GM12872 (cell line): Measurements from ENCODE around the gene FEM1B.

ENCODE experiments used
- TF ChIP-seq, protein P1 (sequence below): IDR thresholded peaks from 3 replicates; pipeline ENCODE4 v1.5.1; 2011; ENCODE audit warnings: low read depth, mild to moderate bottlenecking, low read length, moderate library complexity; ENCODE audit not compliant: insufficient read depth

The FEM1B gene

DNA sequence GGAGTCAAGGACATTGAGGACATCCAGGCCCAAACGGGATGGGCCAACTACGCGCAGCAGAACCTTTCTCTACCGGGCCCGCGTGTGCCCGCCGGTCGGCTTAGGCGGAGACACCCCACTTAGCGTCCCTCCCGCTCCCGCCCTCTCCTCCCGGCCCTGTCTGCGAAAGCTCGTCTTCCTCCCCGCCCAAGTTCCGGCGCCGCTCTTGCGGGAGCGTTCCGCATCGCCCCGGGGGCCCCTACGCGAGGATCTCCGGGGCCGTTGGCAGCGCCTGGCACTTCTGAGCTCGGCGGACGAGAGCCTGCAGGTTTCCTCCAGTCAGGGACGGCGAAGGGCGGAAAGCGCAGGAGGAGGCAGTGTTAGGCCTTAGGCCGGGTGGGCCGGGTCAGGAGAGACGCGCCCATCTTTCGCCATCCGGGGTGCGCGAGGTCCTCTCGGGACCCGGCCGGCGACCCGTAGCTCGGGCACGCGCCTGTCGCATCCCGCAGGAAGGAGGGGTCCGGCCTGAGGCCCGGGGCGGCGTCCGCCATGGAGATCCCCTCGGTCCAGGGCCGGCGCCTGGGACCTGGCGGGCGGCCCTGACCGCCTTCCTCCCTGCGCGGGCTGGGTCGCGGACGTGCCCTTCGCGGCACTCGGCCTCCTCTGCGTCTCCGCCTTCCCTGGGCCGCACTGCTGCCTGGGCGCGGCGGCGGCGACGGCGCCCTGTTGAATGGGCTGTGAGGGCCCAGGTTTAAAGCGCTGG is at the start of gene FEM1B:
Gene FEM1B, plus strand, starts transcription at position 143 of the 742 bp plus-strand sequence. CDS start 673 bp downstream, outside the sequence.
- TF ChIP-seq, protein P1, sequence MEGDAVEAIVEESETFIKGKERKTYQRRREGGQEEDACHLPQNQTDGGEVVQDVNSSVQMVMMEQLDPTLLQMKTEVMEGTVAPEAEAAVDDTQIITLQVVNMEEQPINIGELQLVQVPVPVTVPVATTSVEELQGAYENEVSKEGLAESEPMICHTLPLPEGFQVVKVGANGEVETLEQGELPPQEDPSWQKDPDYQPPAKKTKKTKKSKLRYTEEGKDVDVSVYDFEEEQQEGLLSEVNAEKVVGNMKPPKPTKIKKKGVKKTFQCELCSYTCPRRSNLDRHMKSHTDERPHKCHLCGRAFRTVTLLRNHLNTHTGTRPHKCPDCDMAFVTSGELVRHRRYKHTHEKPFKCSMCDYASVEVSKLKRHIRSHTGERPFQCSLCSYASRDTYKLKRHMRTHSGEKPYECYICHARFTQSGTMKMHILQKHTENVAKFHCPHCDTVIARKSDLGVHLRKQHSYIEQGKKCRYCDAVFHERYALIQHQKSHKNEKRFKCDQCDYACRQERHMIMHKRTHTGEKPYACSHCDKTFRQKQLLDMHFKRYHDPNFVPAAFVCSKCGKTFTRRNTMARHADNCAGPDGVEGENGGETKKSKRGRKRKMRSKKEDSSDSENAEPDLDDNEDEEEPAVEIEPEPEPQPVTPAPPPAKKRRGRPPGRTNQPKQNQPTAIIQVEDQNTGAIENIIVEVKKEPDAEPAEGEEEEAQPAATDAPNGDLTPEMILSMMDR: no peak

DNA sequence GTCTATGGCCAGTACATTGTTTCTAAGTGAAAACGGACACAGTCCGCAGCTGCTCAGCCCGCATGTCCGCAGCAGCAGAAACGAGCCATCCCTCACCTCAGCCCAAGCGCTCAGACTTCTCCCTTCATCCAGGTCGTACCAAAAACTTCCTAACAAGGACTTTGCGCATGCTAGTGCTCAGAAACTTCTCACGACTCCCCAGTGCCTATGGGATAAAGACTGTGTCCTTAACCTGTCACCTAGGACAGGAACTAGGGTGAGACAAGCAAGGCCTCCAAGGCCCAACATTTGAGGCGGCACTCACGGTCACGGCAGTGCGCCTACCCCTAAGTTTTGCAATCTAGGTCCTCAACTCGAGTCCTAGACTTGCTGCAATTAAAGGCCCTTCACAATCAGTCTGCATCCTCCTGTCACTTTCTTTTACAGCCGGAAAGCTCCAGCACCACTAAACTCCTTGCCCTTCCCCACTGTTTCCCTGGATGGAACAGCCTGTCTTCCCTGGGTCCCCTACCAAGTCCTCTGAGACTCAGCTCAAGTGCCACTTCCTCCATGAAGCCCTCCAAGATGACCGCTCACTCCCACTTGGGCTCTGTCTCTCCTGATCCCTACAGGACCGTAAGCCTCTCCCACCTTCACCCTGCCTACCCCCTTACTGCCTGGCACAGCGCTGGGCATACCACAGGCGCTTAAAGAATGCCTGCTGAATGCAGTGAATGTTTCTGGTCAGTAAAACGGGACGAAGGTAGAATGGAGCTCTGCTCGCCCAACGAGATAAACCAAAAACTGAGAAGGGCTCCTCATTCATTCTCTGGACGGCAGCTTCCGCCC is 49.2 kb upstream of the FEM1B start:
- TF ChIP-seq, protein P1: no peak

- TF ChIP-seq, protein P1: no peak
These were observed 48.6 kb upstream of the FEM1B start for GRCh38 chr15:68228971-68229385.

DNA sequence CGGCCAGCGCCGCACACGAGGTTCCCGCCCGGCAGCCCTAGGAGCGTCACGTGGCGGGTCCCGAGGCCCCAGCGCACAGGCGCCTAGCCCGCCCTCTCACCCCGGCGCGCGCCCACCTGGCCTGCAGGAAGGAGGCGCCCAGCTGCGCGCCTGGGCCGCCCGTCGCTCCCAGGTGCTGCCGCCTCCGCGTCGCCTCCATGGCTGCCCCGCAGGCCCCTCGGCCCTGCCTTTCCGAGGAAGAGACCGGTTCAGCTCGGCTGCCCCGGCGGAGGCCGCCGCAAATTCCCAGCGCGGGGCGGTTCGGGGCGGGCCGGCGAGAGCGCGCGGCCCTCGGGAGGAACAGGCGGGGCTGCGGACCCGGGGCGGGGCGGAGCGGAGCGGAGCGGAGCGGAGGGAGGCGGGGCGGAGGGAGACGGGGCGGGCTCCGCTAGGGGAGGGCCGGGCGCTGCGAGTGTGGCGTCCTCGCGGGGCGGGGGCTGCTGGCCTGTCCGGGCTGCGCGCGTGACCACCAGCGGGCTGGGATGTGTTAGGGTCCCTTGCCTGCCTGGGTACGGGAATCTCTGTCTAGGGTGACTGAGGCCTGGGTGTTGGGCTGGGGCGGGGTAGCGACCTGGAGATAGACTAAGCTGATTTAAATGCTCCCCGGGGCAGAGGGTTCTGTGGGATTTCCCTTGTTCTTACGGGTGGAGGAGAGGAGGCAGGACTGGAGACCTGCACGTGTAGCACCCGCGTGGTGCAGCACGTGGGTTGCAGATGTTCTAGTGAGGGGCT is 48.0 kb upstream of the FEM1B start, which contains the start of gene CLN6:
Gene CLN6, minus strand, starts transcription at position 343 of the 771 bp plus-strand sequence. Its CDS starts 144 bp downstream, at position 199.
- TF ChIP-seq, protein P1: no peak

GRCh38 chr15:68230157-68231100 is 47.1 kb upstream of the FEM1B start:
- TF ChIP-seq, protein P1: no peak

- TF ChIP-seq, protein P1: no peak
These were observed 46.3 kb upstream of the FEM1B start for GRCh38 chr15:68231102-68231818.
